H9 (cell line): ENCODE results near the gene ST6GALNAC3. TPM values are rescaled to one million over a fixed set of nuclear protein-coding genes. Genes with fewer than 3 reads are reported as not detected.

ENCODE experiments used
- DNase-seq: peaks from one replicate; pipeline ENCODE4 v3.0.0-alpha.2; 2017
- H2AFZ ChIP-seq: one replicate; pipeline ENCODE4 v1.6.1; 2013; ENCODE audit warnings: mild to moderate bottlenecking, low read length, control low read depth, moderate library complexity
- H2AK5ac ChIP-seq: 2 replicates; pipeline ENCODE4 v1.6.1; 2013; ENCODE audit warnings: low read length, control low read depth, mixed read lengths; ENCODE audit not compliant: insufficient read length
- H2BK120ac ChIP-seq: one replicate; pipeline ENCODE4 v1.6.1; 2013; ENCODE audit warnings: low read depth, mild to moderate bottlenecking, low read length, control low read depth, inconsistent platforms; ENCODE audit not compliant: poor library complexity, severe bottlenecking
- H2BK12ac ChIP-seq: 2 replicates; pipeline ENCODE4 v1.6.1; 2013; ENCODE audit warnings: low read length, control low read depth, mixed read lengths, low read depth; ENCODE audit not compliant: insufficient read length
- H2BK15ac ChIP-seq: 2 replicates; pipeline ENCODE4 v1.6.1; 2013; ENCODE audit warnings: low read depth, low read length, control low read depth
- H2BK20ac ChIP-seq: one replicate; pipeline ENCODE4 v1.6.1; 2013; ENCODE audit warnings: low read depth, mild to moderate bottlenecking, low read length, control low read depth, inconsistent platforms; ENCODE audit not compliant: poor library complexity, severe bottlenecking
- H2BK5ac ChIP-seq: 2 replicates; pipeline ENCODE4 v1.6.1; 2013; ENCODE audit warnings: low read length, control low read depth, mixed read lengths; ENCODE audit not compliant: insufficient read length
- H3K14ac ChIP-seq: 2 replicates; pipeline ENCODE4 v1.6.1; 2013; ENCODE audit warnings: low read length, control low read depth; ENCODE audit not compliant: insufficient read depth
- H3K18ac ChIP-seq: 2 replicates; pipeline ENCODE4 v1.6.1; 2013; ENCODE audit warnings: low read depth, mild to moderate bottlenecking, mixed read lengths, low read length, control low read depth; ENCODE audit not compliant: insufficient read length
- H3K23ac ChIP-seq: 2 replicates; pipeline ENCODE4 v1.6.1; 2013; ENCODE audit warnings: low read length, control low read depth, mixed read lengths, low read depth; ENCODE audit not compliant: insufficient read length
- H3K23me2 ChIP-seq: 2 replicates; pipeline ENCODE4 v1.6.1; 2013; ENCODE audit warnings: low read depth, mild to moderate bottlenecking, mixed read lengths, low read length, control low read depth; ENCODE audit not compliant: insufficient read length, poor library complexity, severe bottlenecking
- H3K27ac ChIP-seq: 2 replicates; pipeline ENCODE4 v1.5.1; 2013; ENCODE audit warnings: low read length, control low read depth, mixed read lengths, low read depth; ENCODE audit not compliant: insufficient read length
- H3K27me3 ChIP-seq: 2 replicates; pipeline ENCODE4 v1.6.1; 2013; ENCODE audit warnings: low read length, control low read depth, inconsistent platforms; ENCODE audit not compliant: insufficient read depth
- H3K4ac ChIP-seq: 2 replicates; pipeline ENCODE4 v1.6.1; 2013; ENCODE audit warnings: low read depth, mild to moderate bottlenecking, control low read depth, inconsistent platforms, low read length, moderate library complexity
- H3K4me1 ChIP-seq: 2 replicates; pipeline ENCODE4 v1.6.1; 2013; ENCODE audit warnings: low read length, control low read depth, inconsistent platforms; ENCODE audit not compliant: insufficient read depth
- H3K4me2 ChIP-seq: 2 replicates; pipeline ENCODE4 v1.6.1; 2013; ENCODE audit warnings: low read length, control low read depth, mixed read lengths; ENCODE audit not compliant: insufficient read length, insufficient read depth
- H3K56ac ChIP-seq: 2 replicates; pipeline ENCODE4 v1.6.1; 2013; ENCODE audit warnings: low read depth, mild to moderate bottlenecking, mixed read lengths, low read length, control low read depth; ENCODE audit not compliant: insufficient read length
- H3K79me1 ChIP-seq: 2 replicates; pipeline ENCODE4 v1.6.1; 2013; ENCODE audit warnings: low read depth, mild to moderate bottlenecking, moderate library complexity, low read length, control low read depth, inconsistent platforms; ENCODE audit not compliant: insufficient read depth, poor library complexity, severe bottlenecking
- H3K79me2 ChIP-seq: 2 replicates; pipeline ENCODE4 v1.6.1; 2013; ENCODE audit warnings: low read length, control low read depth, inconsistent platforms; ENCODE audit not compliant: insufficient read depth
- H3K9ac ChIP-seq: 2 replicates; pipeline ENCODE4 v1.6.1; 2013; ENCODE audit warnings: low read length, control low read depth, mixed read lengths; ENCODE audit not compliant: insufficient read length; ENCODE audit errors: extremely low read depth
- H3K9me3 ChIP-seq: one replicate; pipeline ENCODE4 v1.6.1; 2013; ENCODE audit warnings: low read depth, low read length, inconsistent platforms; ENCODE audit not compliant: control insufficient read depth
- H3T11ph ChIP-seq: one replicate; pipeline ENCODE4 v1.6.1; 2013; ENCODE audit warnings: mild to moderate bottlenecking, low read length, control low read depth, inconsistent platforms
- H4K20me1 ChIP-seq: one replicate; pipeline ENCODE4 v1.6.1; 2013; ENCODE audit not compliant: control insufficient read depth, insufficient read length, insufficient read depth
- H4K5ac ChIP-seq: 2 replicates; pipeline ENCODE4 v1.6.1; 2013; ENCODE audit warnings: low read depth, mild to moderate bottlenecking, mixed read lengths, low read length, control low read depth; ENCODE audit not compliant: insufficient read length
- H4K8ac ChIP-seq: replicated peaks from 2 replicates; pipeline ENCODE4 v1.6.1; 2013; ENCODE audit warnings: low read length, control low read depth, mixed read lengths, low read depth; ENCODE audit not compliant: insufficient read length
- H4K91ac ChIP-seq: 2 replicates; pipeline ENCODE4 v1.6.1; 2013; ENCODE audit warnings: low read depth, mild to moderate bottlenecking, moderate library complexity, mixed read lengths, low read length, control low read depth; ENCODE audit not compliant: insufficient read length
- H3K27ac Mint-ChIP-seq, 3 experiments: 2 replicates in 2 of 3; 3 replicates in 1 of 3; pipeline ENCODE4 v1.8.0; 2020 to 2021; ENCODE audit warnings: mixed read lengths in 3 of 3, mild to moderate bottlenecking in 1 of 3, moderate library complexity in 1 of 3
- H3K27me3 Mint-ChIP-seq: 2 replicates; pipeline ENCODE4 v1.8.0; 2021; ENCODE audit warnings: low read depth, mild to moderate bottlenecking, moderate library complexity, mixed read lengths
- H3K36me3 Mint-ChIP-seq, 3 experiments: 2 replicates in 2 of 3; 3 replicates in 1 of 3; pipeline ENCODE4 v1.8.0; 2020 to 2021; ENCODE audit warnings: low read depth in 3 of 3, mixed read lengths in 3 of 3; ENCODE audit not compliant: insufficient read depth in 1 of 3
- H3K4me1 Mint-ChIP-seq, 2 experiments: 2 replicates each; pipeline ENCODE4 v1.8.0; 2020; ENCODE audit warnings: mixed read lengths in 2 of 2
- H3K4me3 Mint-ChIP-seq, 2 experiments: 2 replicates in 1 of 2; 3 replicates in 1 of 2; pipeline ENCODE4 v1.8.0; 2020 to 2021; ENCODE audit warnings: mild to moderate bottlenecking in 2 of 2, mixed read lengths in 2 of 2, moderate library complexity in 1 of 2
- H3K9me3 Mint-ChIP-seq, 2 experiments: 2 replicates in 1 of 2; 3 replicates in 1 of 2; pipeline ENCODE4 v1.8.0; 2020; ENCODE audit warnings: mild to moderate bottlenecking in 2 of 2, mixed read lengths in 2 of 2, moderate library complexity in 1 of 2
- total RNA-seq: library from RNA; stranded (reverse); gene quantifications from 2 replicates; pipeline ENCODE4 v1.2.1, GENCODE V29; 2021
- TF ChIP-seq, protein P1 (sequence below): fragments of 200-600 bp; sonication (generic); conservative IDR thresholded peaks from 3 replicates; pipeline ENCODE4 v1.8.0; 2021; ENCODE audit warnings: antibody characterized with exemption, mild to moderate bottlenecking

The ST6GALNAC3 gene
- total RNA-seq, 1 experiment from 2014 or later: 11.2 TPM

DNA sequence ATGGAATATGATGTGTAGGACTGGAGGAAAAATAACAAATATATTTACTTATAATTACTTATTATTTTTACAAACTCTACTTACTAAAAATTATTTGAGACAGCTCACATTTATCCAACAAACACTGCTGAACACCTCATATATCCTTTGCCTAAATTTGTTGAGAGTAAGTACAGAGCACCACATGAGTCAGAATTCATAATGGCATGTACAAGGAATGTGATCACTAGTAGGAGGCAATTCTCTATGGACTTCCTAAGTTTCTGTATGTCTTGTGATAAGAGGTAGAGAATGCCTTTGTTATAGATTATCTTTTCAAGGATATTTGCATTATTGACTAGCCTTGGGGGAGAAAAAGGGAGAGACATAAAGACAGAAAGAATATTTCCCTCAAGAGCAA is 8.2 kb upstream of the ST6GALNAC3 start:
- H3K18ac ChIP-seq: no peak overlapping the region
- Mint-ChIP-seq H3K4me3 (no peak overlapping the region), H3K4me1 (peaks cover 2 to 4% of the 10 kb centered on the region in 2 experiments), H3K36me3 (no peaks in the 10 kb centered on the region), H3K27me3 (peaks cover 1% of the 10 kb centered on the region), H3K9me3 (no peaks in the 10 kb centered on the region), H3K27ac (no peak overlapping the region)
- H3K9me3 ChIP-seq: no peaks in the 10 kb centered on the region
- H2BK5ac ChIP-seq: no peak overlapping the region
- no peak overlapping the region for H3K56ac ChIP-seq
- H2AK5ac ChIP-seq: no peak overlapping the region
- H3K23ac ChIP-seq: no peak overlapping the region
- H4K5ac ChIP-seq: no peak overlapping the region
- no peak overlapping the region for H3K4me2 ChIP-seq
- no peak overlapping the region for H3K4ac ChIP-seq
- no peak overlapping the region for H2BK15ac ChIP-seq
- no peaks in the 10 kb centered on the region for H3K4me1 ChIP-seq
- TF ChIP-seq, protein P1, sequence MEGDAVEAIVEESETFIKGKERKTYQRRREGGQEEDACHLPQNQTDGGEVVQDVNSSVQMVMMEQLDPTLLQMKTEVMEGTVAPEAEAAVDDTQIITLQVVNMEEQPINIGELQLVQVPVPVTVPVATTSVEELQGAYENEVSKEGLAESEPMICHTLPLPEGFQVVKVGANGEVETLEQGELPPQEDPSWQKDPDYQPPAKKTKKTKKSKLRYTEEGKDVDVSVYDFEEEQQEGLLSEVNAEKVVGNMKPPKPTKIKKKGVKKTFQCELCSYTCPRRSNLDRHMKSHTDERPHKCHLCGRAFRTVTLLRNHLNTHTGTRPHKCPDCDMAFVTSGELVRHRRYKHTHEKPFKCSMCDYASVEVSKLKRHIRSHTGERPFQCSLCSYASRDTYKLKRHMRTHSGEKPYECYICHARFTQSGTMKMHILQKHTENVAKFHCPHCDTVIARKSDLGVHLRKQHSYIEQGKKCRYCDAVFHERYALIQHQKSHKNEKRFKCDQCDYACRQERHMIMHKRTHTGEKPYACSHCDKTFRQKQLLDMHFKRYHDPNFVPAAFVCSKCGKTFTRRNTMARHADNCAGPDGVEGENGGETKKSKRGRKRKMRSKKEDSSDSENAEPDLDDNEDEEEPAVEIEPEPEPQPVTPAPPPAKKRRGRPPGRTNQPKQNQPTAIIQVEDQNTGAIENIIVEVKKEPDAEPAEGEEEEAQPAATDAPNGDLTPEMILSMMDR: no peak
- H3T11ph ChIP-seq: no peak overlapping the region
- no peak overlapping the region for H4K91ac ChIP-seq
- no peak overlapping the region for H2BK12ac ChIP-seq
- H4K8ac ChIP-seq: no peak overlapping the region
- H3K27ac ChIP-seq: no peak overlapping the region
- H2BK120ac ChIP-seq: no peak overlapping the region
- H3K79me2 ChIP-seq: no peaks in the 10 kb centered on the region
- no peak overlapping the region for H2BK20ac ChIP-seq
- DNase-seq: no peak
- H3K9ac ChIP-seq: no peak overlapping the region
- no peaks in the 10 kb centered on the region for H3K27me3 ChIP-seq
- no peaks in the 10 kb centered on the region for H3K79me1 ChIP-seq
- no peak overlapping the region for H3K14ac ChIP-seq
- no peaks in the 10 kb centered on the region for H4K20me1 ChIP-seq
- H2AFZ ChIP-seq: no peak overlapping the region
- no peaks in the 10 kb centered on the region for H3K23me2 ChIP-seq
